Measurements from ENCODE around the gene NEXN. TPM values are rescaled to one million over a fixed set of nuclear protein-coding genes. Genes with fewer than 3 reads are reported as not detected.

The NEXN gene
- total and polyA plus RNA-seq, 2 of the 13 experiments (the other 11 are each of a cell fraction or from before 2014, with no cell fraction given) = 0.07 to 0.97 TPM

DNA sequence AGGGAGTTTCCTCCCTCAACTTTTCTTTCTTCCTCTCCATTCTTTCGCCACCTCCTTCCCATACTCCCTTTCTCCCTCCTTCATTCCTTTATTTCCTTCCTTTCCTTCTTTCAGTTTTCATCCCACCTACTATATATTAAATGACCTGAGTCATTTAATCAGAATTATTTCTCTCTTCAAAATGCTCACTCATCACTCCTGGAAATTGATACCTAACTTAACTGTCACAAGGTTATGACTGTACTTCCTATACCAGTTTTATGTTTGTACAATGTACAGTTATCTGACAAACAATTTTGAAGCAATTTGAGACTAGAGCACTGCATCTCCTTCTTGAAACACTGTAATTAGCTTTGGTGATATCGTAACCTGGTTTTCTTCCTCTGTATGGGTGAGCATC is 41.4 kb downstream of the NEXN start:
- Histone ChIP-seq H3K4me3 (replicated peaks in 1 of 3; ENCODE audit: insufficient read depth in 1 of 3, low read depth in 2 of 3, low read length in 3 of 3) (no peak overlapping the region), H4K20me1 (ENCODE audit: insufficient read depth, low read length) (no peaks in the 10 kb centered on the region), H3K4me1 (ENCODE audit: insufficient read depth, low read length) (no peaks in the 10 kb centered on the region), H3K27me3 (ENCODE audit: control insufficient read depth in 1 of 2, insufficient read depth in 2 of 2, low read length in 2 of 2) (no peaks in the 10 kb centered on the region), H2AFZ (ENCODE audit: low read length) (no peak overlapping the region), H3K4me2 (ENCODE audit: low read depth, low read length) (no peak overlapping the region), H3K79me2 (ENCODE audit: insufficient read depth, low read length) (no peaks in the 10 kb centered on the region), H3K36me3 (replicated peaks in 1 of 2; ENCODE audit: control insufficient read depth in 1 of 2, insufficient read depth in 2 of 2, low read length in 2 of 2) (no peaks in the 10 kb centered on the region), H3K9me3 (ENCODE audit: low read length) (no peaks in the 10 kb centered on the region), H3K9ac (ENCODE audit: insufficient read depth, low read depth, low read length) (no peak overlapping the region), H3K27ac (ENCODE audit: extremely low read length, insufficient read depth, low read length) (no peak overlapping the region)
- in situ Hi-C loops (cut with HindIII; ENCODE audit: extremely low pct_ligation_motif_present, low pct_unique_long_range_greater_than_20kb) (no loop called here), intact Hi-C loops (cut with micrococcal nuclease; ENCODE audit: unreplicated experiment) (no loop called here)
- ATAC-seq (no peak), FAIRE-seq (no peak), DNase-seq (ENCODE audit: low spot score) (no peak)
- no peak for TF ChIP-seq ZNF451 (CRISPR knock-in tag; IDR thresholded peaks at IDR 0.05)
- TF ChIP-seq SCMH1 (CRISPR knock-in tag; IDR thresholded peaks at IDR 0.05; ENCODE audit: borderline replicate concordance) = no peak
- TF ChIP-seq, protein P1, sequence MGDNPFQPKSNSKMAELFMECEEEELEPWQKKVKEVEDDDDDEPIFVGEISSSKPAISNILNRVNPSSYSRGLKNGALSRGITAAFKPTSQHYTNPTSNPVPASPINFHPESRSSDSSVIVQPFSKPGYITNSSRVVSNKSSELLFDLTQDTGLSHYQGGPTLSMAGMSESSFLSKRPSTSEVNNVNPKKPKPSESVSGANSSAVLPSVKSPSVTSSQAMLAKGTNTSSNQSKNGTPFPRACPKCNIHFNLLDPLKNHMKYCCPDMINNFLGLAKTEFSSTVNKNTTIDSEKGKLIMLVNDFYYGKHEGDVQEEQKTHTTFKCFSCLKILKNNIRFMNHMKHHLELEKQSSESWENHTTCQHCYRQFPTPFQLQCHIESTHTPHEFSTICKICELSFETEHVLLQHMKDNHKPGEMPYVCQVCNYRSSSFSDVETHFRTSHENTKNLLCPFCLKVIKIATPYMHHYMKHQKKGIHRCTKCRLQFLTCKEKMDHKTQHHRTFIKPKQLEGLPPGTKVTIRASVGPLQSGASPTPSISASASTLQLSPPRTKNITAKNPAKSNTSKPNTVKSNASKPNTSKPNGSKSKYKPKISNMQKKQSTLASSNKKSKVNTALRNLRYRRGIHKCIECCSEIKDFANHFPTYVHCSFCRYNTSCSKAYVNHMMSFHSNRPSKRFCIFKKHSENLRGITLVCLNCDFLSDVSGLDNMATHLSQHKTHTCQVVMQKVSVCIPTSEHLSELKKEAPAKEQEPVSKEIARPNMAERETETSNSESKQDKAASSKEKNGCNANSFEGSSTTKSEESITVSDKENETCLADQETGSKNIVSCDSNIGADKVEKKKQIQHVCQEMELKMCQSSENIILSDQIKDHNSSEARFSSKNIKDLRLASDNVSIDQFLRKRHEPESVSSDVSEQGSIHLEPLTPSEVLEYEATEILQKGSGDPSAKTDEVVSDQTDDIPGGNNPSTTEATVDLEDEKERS (CRISPR knock-in tag; IDR thresholded peaks at IDR 0.05) = no peak
- no peak for TF ChIP-seq HMGXB4 (CRISPR knock-in tag; IDR thresholded peaks at IDR 0.05; ENCODE audit: borderline replicate concordance in 1 of 2, low read depth in 1 of 2)
- TF ChIP-seq TOE1 (CRISPR knock-in tag; IDR thresholded peaks at IDR 0.05) = no peak
- no peak for TF ChIP-seq NPAS2 (CRISPR knock-in tag; IDR thresholded peaks at IDR 0.05; ENCODE audit: borderline replicate concordance)
- TF ChIP-seq YEATS4 (CRISPR knock-in tag; IDR thresholded peaks at IDR 0.05; ENCODE audit: borderline replicate concordance) = no peak
- no peak for TF ChIP-seq AGO2 (optimal IDR thresholded peaks at IDR 0.05; ENCODE audit: low read depth, low read length)
- TF ChIP-seq NRL (CRISPR knock-in tag; IDR thresholded peaks at IDR 0.05; ENCODE audit: borderline replicate concordance) = no peak
- no peak for TF ChIP-seq MXI1 (IDR thresholded peaks at IDR 0.05; ENCODE audit: borderline replicate concordance, low read depth, low read length)
- TF ChIP-seq E2F2 (CRISPR knock-in tag; IDR thresholded peaks at IDR 0.05; ENCODE audit: borderline replicate concordance) = no peak
- TF ChIP-seq ZNF7 (CRISPR knock-in tag; IDR thresholded peaks at IDR 0.05) = no peak
- TF ChIP-seq CCAR2 (optimal IDR thresholded peaks at IDR 0.05; ENCODE audit: low read depth, low read length) = no peak
- TF ChIP-seq TEAD2 (CRISPR knock-in tag; IDR thresholded peaks at IDR 0.05) = no peak
- no peak for TF ChIP-seq ZNF770 (CRISPR knock-in tag; IDR thresholded peaks at IDR 0.05)
- ChIA-PET CTCF (ENCODE audit: low intra/inter-chr PET ratio, low total read pairs) (no interaction called here), POLR2A (no interaction called here)
- no TSS peak for BruUV-seq (replicated peaks)
- 95% methylated on average over 2 of the region's 2 CpGs for WGBS (ENCODE audit: low lambda C conversion rate)

Measured in HepG2 (cell line).